ENCODE data around the gene RBP3.

Gene RBP3

GRCh38 chr10:47348138-47348651 is at the start of gene RBP3:
RBP3 (plus strand) TSS chr10:47348363; CDS start chr10:47348485, 122 bp downstream.
- DNase-seq, result no peak

GRCh38 chr10:47298715-47299114 is 49.4 kb upstream of the RBP3 start:
- DNase-seq, result no peak

- no peak for DNase-seq
Observed at GRCh38 chr10:47299611-47300428, 48.3 kb upstream of the RBP3 start, which contains the start of gene GDF10. GDF10 (plus strand) TSS chr10:47300197; CDS start chr10:47300652, 455 bp downstream.

DNA sequence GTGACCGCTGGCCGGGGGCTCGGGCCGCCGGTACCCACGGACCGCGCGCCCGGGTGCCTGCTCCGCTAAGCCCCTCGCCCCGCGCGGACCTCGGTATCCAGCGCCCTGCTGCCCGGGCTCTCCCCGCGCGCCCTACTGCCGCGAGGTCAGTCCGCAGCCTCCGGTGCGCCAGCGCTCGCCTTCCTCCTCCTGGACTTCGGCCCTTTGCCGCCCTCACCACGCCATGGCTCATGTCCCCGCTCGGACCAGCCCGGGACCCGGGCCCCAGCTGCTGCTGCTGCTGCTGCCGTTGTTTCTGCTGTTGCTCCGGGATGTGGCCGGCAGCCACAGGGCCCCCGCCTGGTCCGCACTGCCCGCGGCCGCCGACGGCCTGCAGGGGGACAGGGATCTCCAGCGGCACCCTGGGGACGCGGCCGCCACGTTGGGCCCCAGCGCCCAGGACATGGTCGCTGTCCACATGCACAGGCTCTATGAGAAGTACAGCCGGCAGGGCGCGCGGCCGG is 47.7 kb upstream of the RBP3 start:
- no peak for DNase-seq

DNA sequence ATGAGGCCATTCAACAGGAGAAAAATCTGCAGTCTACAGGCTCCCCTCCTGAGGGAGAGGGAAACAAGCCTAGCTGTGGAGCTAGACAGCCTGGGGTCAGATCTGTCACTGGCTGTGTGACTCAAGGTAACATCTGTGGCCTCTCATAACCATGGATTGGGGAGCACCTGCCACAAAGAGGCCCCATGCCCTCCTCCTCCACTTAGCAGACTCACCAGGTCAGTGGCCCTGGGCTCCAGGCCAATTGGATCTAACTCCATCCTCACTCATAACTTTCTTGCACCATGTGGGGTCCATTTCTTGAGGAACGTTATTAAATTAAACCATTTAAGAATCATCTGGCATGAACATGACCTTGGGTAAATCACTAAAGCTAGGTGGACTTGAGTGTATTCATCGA is 46.3 kb upstream of the RBP3 start:
- DNase-seq, result no peak

DNA sequence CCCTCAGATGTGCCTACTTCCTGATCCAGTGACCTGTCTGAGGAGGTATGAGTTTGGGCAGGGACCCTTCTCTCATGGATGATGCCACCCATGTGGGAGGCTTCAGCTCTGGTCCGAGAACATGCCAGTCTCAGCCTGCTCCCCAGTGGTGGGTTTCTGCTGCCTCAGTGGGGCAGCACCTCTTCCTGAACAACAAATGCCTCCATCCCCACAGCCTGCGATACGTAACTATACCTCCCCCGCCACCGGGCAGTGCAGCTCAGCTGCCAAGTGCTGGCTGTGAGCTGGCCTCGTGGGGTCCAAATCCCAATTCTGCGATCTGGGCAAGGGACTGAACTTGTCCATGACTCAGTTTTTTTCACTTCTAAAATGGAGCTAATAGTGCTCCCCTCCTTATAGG is 45.1 kb upstream of the RBP3 start:
- no peak for DNase-seq

DNA sequence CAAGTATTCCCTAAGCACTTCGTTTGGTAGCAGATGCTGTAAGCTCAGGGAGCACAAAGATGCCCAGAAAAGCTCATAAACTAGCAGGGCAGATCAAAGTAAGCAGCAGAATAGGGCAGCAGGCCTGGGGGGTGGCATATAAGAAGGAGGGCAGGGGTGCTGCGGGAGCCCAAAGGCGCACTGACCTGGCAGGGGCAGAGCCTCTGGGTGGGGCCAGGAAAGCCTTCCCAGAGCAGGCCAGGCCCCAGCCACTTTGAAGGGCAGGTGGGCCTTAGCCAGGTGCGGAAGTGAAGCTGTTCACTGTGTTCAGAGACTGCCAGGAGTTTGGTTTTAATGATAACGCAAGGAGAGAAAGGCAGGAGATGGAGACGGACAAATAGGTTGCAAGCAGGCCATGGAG is 44.3 kb upstream of the RBP3 start:
- DNase-seq, result no peak

GRCh38 chr10:47305566-47305965 is 42.6 kb upstream of the RBP3 start:
- DNase-seq, result no peak

- DNase-seq, result no peak
Observed at GRCh38 chr10:47306387-47307210, 41.6 kb upstream of the RBP3 start.

DNA sequence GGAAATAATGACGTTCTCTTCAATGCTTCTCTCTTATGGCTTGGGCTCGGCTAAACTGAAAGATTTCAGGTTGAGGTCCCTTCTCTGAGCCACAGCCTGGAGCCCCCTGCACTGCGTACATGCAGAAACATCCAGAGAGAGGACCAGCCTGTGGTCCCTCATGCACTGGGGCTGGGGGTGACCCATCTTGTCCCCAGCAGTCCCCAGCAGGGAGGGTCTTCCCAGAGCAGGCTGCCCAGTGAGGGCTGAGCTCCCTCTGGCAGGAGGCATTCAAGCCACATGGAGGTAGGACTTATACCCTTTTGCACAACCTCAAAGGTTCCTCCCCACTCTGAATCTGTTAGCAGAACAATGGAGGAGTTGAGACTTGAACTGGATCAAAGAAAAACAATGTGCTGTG is 40.8 kb upstream of the RBP3 start:
- DNase-seq, result no peak

- no peak for DNase-seq
Observed at GRCh38 chr10:47308775-47309174, 39.4 kb upstream of the RBP3 start.

GRCh38 chr10:47309408-47310089 is 38.6 kb upstream of the RBP3 start:
- DNase-seq, result no peak

DNA sequence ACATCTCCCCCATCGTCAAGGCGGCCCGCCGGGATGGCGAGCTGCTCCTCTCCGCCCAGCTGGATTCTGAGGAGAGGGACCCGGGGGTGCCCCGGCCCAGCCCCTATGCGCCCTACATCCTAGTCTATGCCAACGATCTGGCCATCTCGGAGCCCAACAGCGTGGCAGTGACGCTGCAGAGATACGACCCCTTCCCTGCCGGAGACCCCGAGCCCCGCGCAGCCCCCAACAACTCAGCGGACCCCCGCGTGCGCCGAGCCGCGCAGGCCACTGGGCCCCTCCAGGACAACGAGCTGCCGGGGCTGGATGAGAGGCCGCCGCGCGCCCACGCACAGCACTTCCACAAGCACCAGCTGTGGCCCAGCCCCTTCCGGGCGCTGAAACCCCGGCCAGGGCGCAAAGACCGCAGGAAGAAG is 38.1 kb upstream of the RBP3 start:
- DNase-seq, result no peak

DNA sequence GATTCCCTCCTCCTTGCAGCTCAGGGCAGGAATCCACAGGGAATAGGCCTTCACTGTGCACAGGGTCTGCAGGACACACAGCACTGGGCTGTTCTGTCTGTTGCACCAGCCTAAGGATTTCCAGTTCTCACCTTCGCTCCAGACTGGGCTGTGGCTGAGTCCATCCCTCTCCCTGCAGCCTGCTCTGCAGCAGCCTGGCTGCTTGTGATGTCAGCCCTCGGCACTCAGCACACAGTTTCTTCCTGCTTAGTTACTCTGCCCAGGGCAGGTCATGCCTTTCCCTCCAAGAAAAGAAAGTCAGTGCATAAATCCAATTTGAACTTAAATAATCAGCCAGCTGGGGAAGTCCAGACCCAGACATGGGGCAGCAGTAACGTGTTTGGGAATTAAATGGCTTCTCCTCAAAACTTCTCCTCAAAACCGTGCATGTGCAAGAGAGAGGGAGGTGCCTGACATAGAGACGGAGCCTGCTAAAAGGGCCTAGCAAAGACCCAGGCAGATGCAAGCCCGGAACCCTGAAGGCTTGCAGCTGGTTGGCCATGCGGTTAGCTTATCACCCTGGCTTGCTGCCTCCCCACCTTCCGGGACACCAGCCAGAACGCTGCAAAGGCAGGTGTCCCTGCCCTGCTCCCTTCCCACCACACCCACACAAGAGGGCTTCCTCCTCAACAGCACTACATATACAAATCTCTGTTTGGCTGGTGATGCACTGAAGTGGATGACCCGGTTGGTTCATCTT is 36.8 kb upstream of the RBP3 start:
- DNase-seq, result no peak

DNA sequence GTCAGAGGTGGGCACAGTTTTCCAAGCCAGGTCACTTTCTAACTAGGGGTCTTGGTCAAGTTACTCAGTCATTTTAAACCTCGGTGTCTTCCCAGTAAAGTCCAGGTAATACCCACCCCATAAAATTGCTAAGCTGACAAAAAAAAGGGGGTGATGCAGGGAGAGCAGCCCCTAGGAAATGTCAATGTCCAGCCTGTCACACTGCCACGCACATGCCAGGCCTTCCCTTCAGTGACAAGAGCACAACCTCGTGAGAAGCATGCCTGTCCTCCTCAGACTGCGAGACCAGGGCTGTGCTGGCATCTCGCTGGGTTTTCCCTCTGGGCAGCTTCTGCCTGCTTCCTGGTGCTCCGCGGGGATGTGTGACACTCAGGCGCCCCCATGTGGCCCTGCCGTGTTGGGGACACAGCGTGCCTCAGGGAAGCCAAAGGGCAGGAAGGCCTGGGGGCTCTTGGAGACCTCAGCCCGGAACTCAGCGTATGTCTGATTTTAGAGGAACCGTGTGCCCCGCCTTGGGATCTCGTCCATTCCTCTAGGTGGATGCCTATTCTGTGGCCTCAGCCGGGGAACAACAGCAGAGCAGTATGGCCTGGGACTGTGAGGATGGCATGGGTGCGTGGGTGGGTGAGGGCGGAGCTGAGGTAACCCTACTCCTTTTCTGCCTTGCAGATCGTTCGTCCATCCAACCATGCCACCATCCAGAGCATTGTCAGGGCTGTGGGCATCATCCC is 36.1 kb upstream of the RBP3 start:
- DNase-seq, result peak; percentile 65 to 80

GRCh38 chr10:47312663-47312995 is 35.5 kb upstream of the RBP3 start:
- DNase-seq, result no peak

GRCh38 chr10:47314416-47314970 is 33.7 kb upstream of the RBP3 start:
- DNase-seq, result no peak

GRCh38 chr10:47315421-47315820 is 32.7 kb upstream of the RBP3 start:
- no peak for DNase-seq

GRCh38 chr10:47316131-47316530 is 32.0 kb upstream of the RBP3 start:
- no peak for DNase-seq

- DNase-seq, result no peak
Observed at GRCh38 chr10:47317251-47317650, 30.9 kb upstream of the RBP3 start.

GRCh38 chr10:47318706-47319105 is 29.5 kb upstream of the RBP3 start:
- DNase-seq, result no peak

All from hippocampal formation (tissue), 2 donors.